ENCODE results near the gene TSPAN10.

Gene TSPAN10

GRCh38 chr17:81644976-81645952 is 8.3 kb downstream of the TSPAN10 start:
- Mint-ChIP-seq H3K27ac (no peak overlapping the region), H3K27me3 (peaks cover 9 to 24% of the 10 kb centered on the region in 2 donors), H3K4me3 (no peak overlapping the region), H3K36me3 (ENCODE audit: insufficient read depth) (no peaks in the 10 kb centered on the region), H3K9me3 (no peaks in the 10 kb centered on the region), H3K4me1 (ENCODE audit: low read depth in 2 of 2) (no peaks in the 10 kb centered on the region)
- DNase-seq: no peak
- no peak for ATAC-seq (replicated peaks)

- no peak overlapping the region for H3K4me3 Mint-ChIP-seq
These were observed 10.0 kb downstream of the TSPAN10 start for GRCh38 chr17:81646869-81647600.

GRCh38 chr17:81647640-81648012 is 10.6 kb downstream of the TSPAN10 start:
- DNase-seq (no peak), ATAC-seq (replicated peaks) (no peak)
- H3K36me3 Mint-ChIP-seq (ENCODE audit: insufficient read depth): no peaks in the 10 kb centered on the region
- no peak overlapping the region for H3K4me3 Mint-ChIP-seq
- no peaks in the 10 kb centered on the region for H3K4me1 Mint-ChIP-seq (ENCODE audit: low read depth in 2 of 2)
- peaks cover 14 to 38% of the 10 kb centered on the region in 2 donors for H3K27me3 Mint-ChIP-seq
- no peaks in the 10 kb centered on the region for H3K9me3 Mint-ChIP-seq
- no peak overlapping the region for H3K27ac Mint-ChIP-seq

More at GRCh38 chr17:81646869-81647600, 10.0 kb downstream of the TSPAN10 start:
- Mint-ChIP-seq H3K4me1 (ENCODE audit: low read depth in 2 of 2) (no peaks in the 10 kb centered on the region), H3K9me3 (no peaks in the 10 kb centered on the region), H3K27me3 (peaks cover 14 to 36% of the 10 kb centered on the region in 2 donors), H3K36me3 (ENCODE audit: insufficient read depth) (no peaks in the 10 kb centered on the region), H3K27ac (no peak overlapping the region)
- no peak for ATAC-seq (replicated peaks)
- no peak for DNase-seq

- Mint-ChIP-seq H3K27me3 (peaks cover 14 to 41% of the 10 kb centered on the region in 2 donors), H3K4me1 (ENCODE audit: low read depth in 2 of 2) (no peaks in the 10 kb centered on the region), H3K9me3 (no peaks in the 10 kb centered on the region), H3K4me3 (no peak overlapping the region), H3K27ac (no peak overlapping the region), H3K36me3 (ENCODE audit: insufficient read depth) (no peaks in the 10 kb centered on the region)
- ATAC-seq (replicated peaks): no peak
- no peak for DNase-seq
These were observed 11.2 kb downstream of the TSPAN10 start for GRCh38 chr17:81648013-81648706.

GRCh38 chr17:81648707-81649085 is 11.7 kb downstream of the TSPAN10 start:
- DNase-seq: no peak
- H3K4me3 Mint-ChIP-seq: no peak overlapping the region

GRCh38 chr17:81650951-81651350 is 14.0 kb downstream of the TSPAN10 start:
- Mint-ChIP-seq H3K27me3 (peaks cover 27 to 52% of the 10 kb centered on the region in 2 donors), H3K36me3 (ENCODE audit: insufficient read depth) (peaks cover 4% of the 10 kb centered on the region), H3K4me1 (ENCODE audit: low read depth in 2 of 2) (peaks cover 5 to 7% of the 10 kb centered on the region in 2 donors), H3K9me3 (no peaks in the 10 kb centered on the region), H3K4me3 (no peak overlapping the region), H3K27ac (no peak overlapping the region)
- ATAC-seq (replicated peaks): no peak
- DNase-seq: no peak

More at GRCh38 chr17:81648707-81649085, 11.7 kb downstream of the TSPAN10 start:
- Mint-ChIP-seq H3K27me3 (peaks cover 20 to 46% of the 10 kb centered on the region in 2 donors), H3K36me3 (ENCODE audit: insufficient read depth) (no peaks in the 10 kb centered on the region), H3K4me1 (ENCODE audit: low read depth in 2 of 2) (peaks cover 3 to 4% of the 10 kb centered on the region in 2 donors), H3K27ac (no peak overlapping the region), H3K9me3 (no peaks in the 10 kb centered on the region)
- ATAC-seq (replicated peaks): no peak

- Mint-ChIP-seq H3K9me3 (no peaks in the 10 kb centered on the region), H3K4me3 (no peak overlapping the region), H3K4me1 (ENCODE audit: low read depth in 2 of 2) (peaks cover 5 to 7% of the 10 kb centered on the region in 2 donors), H3K27me3 (peaks cover 27 to 51% of the 10 kb centered on the region in 2 donors), H3K27ac (peak overlapping the region in 1 of 2 donors; percentile 14), H3K36me3 (ENCODE audit: insufficient read depth) (peaks cover 4% of the 10 kb centered on the region)
- ATAC-seq (replicated peaks): no peak
- DNase-seq: no peak
These were observed 14.7 kb downstream of the TSPAN10 start for GRCh38 chr17:81651692-81652091.

- peak; percentile 27 for ATAC-seq (replicated peaks)
- peaks cover 4% of the 10 kb centered on the region for H3K36me3 Mint-ChIP-seq (ENCODE audit: insufficient read depth)
- H3K4me3 Mint-ChIP-seq: peak overlapping the region; percentile 30 to 45
- peak overlapping the region in 1 of 2 donors; percentile 44 for H3K27ac Mint-ChIP-seq
- H3K9me3 Mint-ChIP-seq: no peaks in the 10 kb centered on the region
- H3K4me1 Mint-ChIP-seq (ENCODE audit: low read depth in 2 of 2): peaks cover 5 to 7% of the 10 kb centered on the region in 2 donors
- DNase-seq: no peak
- H3K27me3 Mint-ChIP-seq: peaks cover 18 to 39% of the 10 kb centered on the region in 2 donors
These were observed 16.1 kb downstream of the TSPAN10 start for GRCh38 chr17:81652906-81653771.

- H3K27me3 Mint-ChIP-seq: peaks cover 18 to 26% of the 10 kb centered on the region in 2 donors
- peaks cover 5 to 7% of the 10 kb centered on the region in 2 donors for H3K4me1 Mint-ChIP-seq (ENCODE audit: low read depth in 2 of 2)
- ATAC-seq (replicated peaks) (no peak), DNase-seq (no peak)
- H3K36me3 Mint-ChIP-seq (ENCODE audit: insufficient read depth): peaks cover 4% of the 10 kb centered on the region
- no peak overlapping the region for H3K4me3 Mint-ChIP-seq
- H3K9me3 Mint-ChIP-seq: no peaks in the 10 kb centered on the region
- no peak overlapping the region for H3K27ac Mint-ChIP-seq
These were observed 18.6 kb downstream of the TSPAN10 start for GRCh38 chr17:81655378-81656117.

GRCh38 chr17:81656118-81656743 is 19.2 kb downstream of the TSPAN10 start, which contains the start of gene PDE6G:
Gene PDE6G (minus strand): TSS chr17:81656542. CDS start chr17:81653305, 3,237 bp downstream.
- peaks cover 5 to 7% of the 10 kb centered on the region in 2 donors for H3K4me1 Mint-ChIP-seq (ENCODE audit: low read depth in 2 of 2)
- DNase-seq (no peak), ATAC-seq (replicated peaks) (no peak)
- H3K27me3 Mint-ChIP-seq: peaks cover 18 to 24% of the 10 kb centered on the region in 2 donors
- no peak within 1 kb of the TSS for H3K4me3 Mint-ChIP-seq
- H3K36me3 Mint-ChIP-seq (ENCODE audit: insufficient read depth): peaks cover 4% of the 10 kb centered on the region
- no peaks in the 10 kb centered on the region for H3K9me3 Mint-ChIP-seq
- H3K27ac Mint-ChIP-seq: no peak within 1 kb of the TSS

- Mint-ChIP-seq H3K4me1 (ENCODE audit: low read depth in 2 of 2) (peaks cover 5 to 7% of the 10 kb centered on the region in 2 donors), H3K27me3 (peaks cover 15 to 19% of the 10 kb centered on the region in 2 donors), H3K9me3 (no peaks in the 10 kb centered on the region), H3K4me3 (no peak overlapping the region), H3K27ac (no peak overlapping the region), H3K36me3 (ENCODE audit: insufficient read depth) (peaks cover 4% of the 10 kb centered on the region)
- DNase-seq (no peak), ATAC-seq (replicated peaks) (no peak)
These were observed 19.8 kb downstream of the TSPAN10 start for GRCh38 chr17:81656835-81657234.
